Mesothelial cell of epicardium (in vitro differentiated cells): ENCODE measurements around the gene GFOD1. TPM values are rescaled to one million over a fixed set of nuclear protein-coding genes. Genes with fewer than 3 reads are reported as not detected.

ENCODE experiments used
- DNase-seq, 2 experiments: peaks; one replicate each; pipeline ENCODE4 v3.0.0; 2021; ENCODE audit warnings: low spot score in 2 of 2; ENCODE audit not compliant: unreplicated experiment in 2 of 2
- H3K27ac Mint-ChIP-seq: 2 replicates; pipeline ENCODE4 v1.8.0; 2021; ENCODE audit warnings: mixed read lengths
- H3K27me3 Mint-ChIP-seq: 2 replicates; pipeline ENCODE4 v1.8.0; 2021; ENCODE audit warnings: low read depth, mixed read lengths
- H3K36me3 Mint-ChIP-seq: 2 replicates; pipeline ENCODE4 v1.8.0; 2021; ENCODE audit warnings: mixed read lengths
- H3K4me1 Mint-ChIP-seq: 2 replicates; pipeline ENCODE4 v1.8.0; 2021; ENCODE audit warnings: mixed read lengths
- H3K4me3 Mint-ChIP-seq: 2 replicates; pipeline ENCODE4 v1.8.0; 2021; ENCODE audit warnings: mild to moderate bottlenecking, moderate library complexity, mixed read lengths
- H3K9me3 Mint-ChIP-seq: 2 replicates; pipeline ENCODE4 v1.8.0; 2021; ENCODE audit warnings: mixed read lengths
- CTCF ChIP-seq: fragments of 200-600 bp; sonication (generic); IDR thresholded peaks from one replicate; pipeline ENCODE4 v1.5.0; 2021; ENCODE audit warnings: antibody characterized with exemption; ENCODE audit not compliant: unreplicated experiment
- total RNA-seq: library from RNA; stranded (reverse); gene quantifications from 3 replicates; pipeline ENCODE4 v1.2.1, GENCODE V29; 2021

GFOD1 gene
- total RNA-seq, 1 donor from 2014 or later, result 4.8 TPM

GRCh38 chr6:13500264-13500663 is 12.9 kb upstream of the GFOD1 start:
- no peak for DNase-seq
- H3K9me3 Mint-ChIP-seq, result peaks cover 5% of the 10 kb centered on the region
- no peak overlapping the region for H3K4me3 Mint-ChIP-seq
- no peak for TF ChIP-seq CTCF
- no peaks in the 10 kb centered on the region for H3K36me3 Mint-ChIP-seq
- peaks cover 4% of the 10 kb centered on the region for H3K4me1 Mint-ChIP-seq
- no peak overlapping the region for H3K27ac Mint-ChIP-seq
- no peaks in the 10 kb centered on the region for H3K27me3 Mint-ChIP-seq

- no peak for TF ChIP-seq CTCF
- Mint-ChIP-seq H3K9me3 (peaks cover 5% of the 10 kb centered on the region), H3K27ac (peak overlapping the region; percentile 25), H3K27me3 (no peaks in the 10 kb centered on the region), H3K36me3 (no peaks in the 10 kb centered on the region), H3K4me1 (peaks cover 5% of the 10 kb centered on the region), H3K4me3 (no peak overlapping the region)
- DNase-seq, result no peak
Observed at GRCh38 chr6:13496513-13497190, 9.3 kb upstream of the GFOD1 start.

GRCh38 chr6:13495818-13496217 is 8.4 kb upstream of the GFOD1 start:
- Mint-ChIP-seq H3K4me3 (no peak overlapping the region), H3K27ac (no peak overlapping the region), H3K27me3 (no peaks in the 10 kb centered on the region), H3K36me3 (no peaks in the 10 kb centered on the region), H3K9me3 (no peaks in the 10 kb centered on the region), H3K4me1 (peaks cover 5% of the 10 kb centered on the region)
- DNase-seq, result peak in 1 of 2 experiments; percentile 13
- no peak for TF ChIP-seq CTCF

GRCh38 chr6:13495112-13495776 is 7.8 kb upstream of the GFOD1 start:
- Mint-ChIP-seq H3K27ac (no peak overlapping the region), H3K9me3 (no peaks in the 10 kb centered on the region), H3K27me3 (no peaks in the 10 kb centered on the region), H3K4me3 (no peak overlapping the region), H3K4me1 (peaks cover 5% of the 10 kb centered on the region), H3K36me3 (no peaks in the 10 kb centered on the region)
- DNase-seq, result peak in 1 of 2 experiments; percentile 17
- no peak for TF ChIP-seq CTCF

- Mint-ChIP-seq H3K27ac (no peak overlapping the region), H3K27me3 (peaks cover 1% of the 10 kb centered on the region), H3K9me3 (no peaks in the 10 kb centered on the region), H3K4me3 (no peak overlapping the region), H3K36me3 (no peaks in the 10 kb centered on the region), H3K4me1 (peaks cover 5% of the 10 kb centered on the region)
- no peak for DNase-seq
- no peak for TF ChIP-seq CTCF
Observed at GRCh38 chr6:13494137-13494536, 6.7 kb upstream of the GFOD1 start.
